H9 (cell line): ENCODE data around the gene CYFIP1. TPM values are rescaled to one million over a fixed set of nuclear protein-coding genes. Genes with fewer than 3 reads are reported as not detected.

Experiments used
- DNase-seq: peaks from one replicate; pipeline ENCODE4 v3.0.0-alpha.2; 2017
- H2AFZ ChIP-seq: one replicate; pipeline ENCODE4 v1.6.1; 2013; ENCODE audit warnings: mild to moderate bottlenecking, low read length, control low read depth, moderate library complexity
- H2AK5ac ChIP-seq: 2 replicates; pipeline ENCODE4 v1.6.1; 2013; ENCODE audit warnings: low read length, control low read depth, mixed read lengths; ENCODE audit not compliant: insufficient read length
- H2BK120ac ChIP-seq: one replicate; pipeline ENCODE4 v1.6.1; 2013; ENCODE audit warnings: low read depth, mild to moderate bottlenecking, low read length, control low read depth, inconsistent platforms; ENCODE audit not compliant: poor library complexity, severe bottlenecking
- H2BK12ac ChIP-seq: 2 replicates; pipeline ENCODE4 v1.6.1; 2013; ENCODE audit warnings: low read length, control low read depth, mixed read lengths, low read depth; ENCODE audit not compliant: insufficient read length
- H2BK15ac ChIP-seq: 2 replicates; pipeline ENCODE4 v1.6.1; 2013; ENCODE audit warnings: low read depth, low read length, control low read depth
- H2BK20ac ChIP-seq: one replicate; pipeline ENCODE4 v1.6.1; 2013; ENCODE audit warnings: low read depth, mild to moderate bottlenecking, low read length, control low read depth, inconsistent platforms; ENCODE audit not compliant: poor library complexity, severe bottlenecking
- H2BK5ac ChIP-seq: 2 replicates; pipeline ENCODE4 v1.6.1; 2013; ENCODE audit warnings: low read length, control low read depth, mixed read lengths; ENCODE audit not compliant: insufficient read length
- H3K14ac ChIP-seq: 2 replicates; pipeline ENCODE4 v1.6.1; 2013; ENCODE audit warnings: low read length, control low read depth; ENCODE audit not compliant: insufficient read depth
- H3K18ac ChIP-seq: 2 replicates; pipeline ENCODE4 v1.6.1; 2013; ENCODE audit warnings: low read depth, mild to moderate bottlenecking, mixed read lengths, low read length, control low read depth; ENCODE audit not compliant: insufficient read length
- H3K23ac ChIP-seq: 2 replicates; pipeline ENCODE4 v1.6.1; 2013; ENCODE audit warnings: low read length, control low read depth, mixed read lengths, low read depth; ENCODE audit not compliant: insufficient read length
- H3K23me2 ChIP-seq: 2 replicates; pipeline ENCODE4 v1.6.1; 2013; ENCODE audit warnings: low read depth, mild to moderate bottlenecking, mixed read lengths, low read length, control low read depth; ENCODE audit not compliant: insufficient read length, poor library complexity, severe bottlenecking
- H3K27ac ChIP-seq: 2 replicates; pipeline ENCODE4 v1.5.1; 2013; ENCODE audit warnings: low read length, control low read depth, mixed read lengths, low read depth; ENCODE audit not compliant: insufficient read length
- H3K27me3 ChIP-seq: 2 replicates; pipeline ENCODE4 v1.6.1; 2013; ENCODE audit warnings: low read length, control low read depth, inconsistent platforms; ENCODE audit not compliant: insufficient read depth
- H3K4ac ChIP-seq: 2 replicates; pipeline ENCODE4 v1.6.1; 2013; ENCODE audit warnings: low read depth, mild to moderate bottlenecking, control low read depth, inconsistent platforms, low read length, moderate library complexity
- H3K4me1 ChIP-seq: 2 replicates; pipeline ENCODE4 v1.6.1; 2013; ENCODE audit warnings: low read length, control low read depth, inconsistent platforms; ENCODE audit not compliant: insufficient read depth
- H3K4me2 ChIP-seq: 2 replicates; pipeline ENCODE4 v1.6.1; 2013; ENCODE audit warnings: low read length, control low read depth, mixed read lengths; ENCODE audit not compliant: insufficient read length, insufficient read depth
- H3K56ac ChIP-seq: 2 replicates; pipeline ENCODE4 v1.6.1; 2013; ENCODE audit warnings: low read depth, mild to moderate bottlenecking, mixed read lengths, low read length, control low read depth; ENCODE audit not compliant: insufficient read length
- H3K79me1 ChIP-seq: 2 replicates; pipeline ENCODE4 v1.6.1; 2013; ENCODE audit warnings: low read depth, mild to moderate bottlenecking, moderate library complexity, low read length, control low read depth, inconsistent platforms; ENCODE audit not compliant: insufficient read depth, poor library complexity, severe bottlenecking
- H3K79me2 ChIP-seq: 2 replicates; pipeline ENCODE4 v1.6.1; 2013; ENCODE audit warnings: low read length, control low read depth, inconsistent platforms; ENCODE audit not compliant: insufficient read depth
- H3K9ac ChIP-seq: 2 replicates; pipeline ENCODE4 v1.6.1; 2013; ENCODE audit warnings: low read length, control low read depth, mixed read lengths; ENCODE audit not compliant: insufficient read length; ENCODE audit errors: extremely low read depth
- H3K9me3 ChIP-seq: one replicate; pipeline ENCODE4 v1.6.1; 2013; ENCODE audit warnings: low read depth, low read length, inconsistent platforms; ENCODE audit not compliant: control insufficient read depth
- H3T11ph ChIP-seq: one replicate; pipeline ENCODE4 v1.6.1; 2013; ENCODE audit warnings: mild to moderate bottlenecking, low read length, control low read depth, inconsistent platforms
- H4K20me1 ChIP-seq: one replicate; pipeline ENCODE4 v1.6.1; 2013; ENCODE audit not compliant: control insufficient read depth, insufficient read length, insufficient read depth
- H4K5ac ChIP-seq: 2 replicates; pipeline ENCODE4 v1.6.1; 2013; ENCODE audit warnings: low read depth, mild to moderate bottlenecking, mixed read lengths, low read length, control low read depth; ENCODE audit not compliant: insufficient read length
- H4K8ac ChIP-seq: replicated peaks from 2 replicates; pipeline ENCODE4 v1.6.1; 2013; ENCODE audit warnings: low read length, control low read depth, mixed read lengths, low read depth; ENCODE audit not compliant: insufficient read length
- H4K91ac ChIP-seq: 2 replicates; pipeline ENCODE4 v1.6.1; 2013; ENCODE audit warnings: low read depth, mild to moderate bottlenecking, moderate library complexity, mixed read lengths, low read length, control low read depth; ENCODE audit not compliant: insufficient read length
- H3K27ac Mint-ChIP-seq, 3 experiments: 2 replicates in 2 of 3; 3 replicates in 1 of 3; pipeline ENCODE4 v1.8.0; 2020 to 2021; ENCODE audit warnings: mixed read lengths in 3 of 3, mild to moderate bottlenecking in 1 of 3, moderate library complexity in 1 of 3
- H3K27me3 Mint-ChIP-seq: 2 replicates; pipeline ENCODE4 v1.8.0; 2021; ENCODE audit warnings: low read depth, mild to moderate bottlenecking, moderate library complexity, mixed read lengths
- H3K36me3 Mint-ChIP-seq, 3 experiments: 2 replicates in 2 of 3; 3 replicates in 1 of 3; pipeline ENCODE4 v1.8.0; 2020 to 2021; ENCODE audit warnings: low read depth in 3 of 3, mixed read lengths in 3 of 3; ENCODE audit not compliant: insufficient read depth in 1 of 3
- H3K4me1 Mint-ChIP-seq, 2 experiments: 2 replicates each; pipeline ENCODE4 v1.8.0; 2020; ENCODE audit warnings: mixed read lengths in 2 of 2
- H3K4me3 Mint-ChIP-seq, 2 experiments: 2 replicates in 1 of 2; 3 replicates in 1 of 2; pipeline ENCODE4 v1.8.0; 2020 to 2021; ENCODE audit warnings: mild to moderate bottlenecking in 2 of 2, mixed read lengths in 2 of 2, moderate library complexity in 1 of 2
- H3K9me3 Mint-ChIP-seq, 2 experiments: 2 replicates in 1 of 2; 3 replicates in 1 of 2; pipeline ENCODE4 v1.8.0; 2020; ENCODE audit warnings: mild to moderate bottlenecking in 2 of 2, mixed read lengths in 2 of 2, moderate library complexity in 1 of 2
- CTCF ChIP-seq: fragments of 200-600 bp; sonication (generic); conservative IDR thresholded peaks from 3 replicates; pipeline ENCODE4 v1.8.0; 2021; ENCODE audit warnings: antibody characterized with exemption, mild to moderate bottlenecking
- WGBS: extraction: QIAGEN DNeasy Blood & Tissue Kit; methylation state at CpG from one replicate; pipeline ENCODE4 v1.1.7; 2013; ENCODE audit warnings: missing lambda C conversion rate, low lambda C conversion rate, mixed read lengths; ENCODE audit not compliant: insufficient read length; ENCODE audit errors: extremely low coverage; 5-methylcytosine and 5-hydroxymethylcytosine counted together
- total RNA-seq: library from RNA; stranded (reverse); gene quantifications from 2 replicates; pipeline ENCODE4 v1.2.1, GENCODE V29; 2021

The CYFIP1 gene
- total RNA-seq, 1 experiment from 2014 or later, result 71.2 TPM

DNA sequence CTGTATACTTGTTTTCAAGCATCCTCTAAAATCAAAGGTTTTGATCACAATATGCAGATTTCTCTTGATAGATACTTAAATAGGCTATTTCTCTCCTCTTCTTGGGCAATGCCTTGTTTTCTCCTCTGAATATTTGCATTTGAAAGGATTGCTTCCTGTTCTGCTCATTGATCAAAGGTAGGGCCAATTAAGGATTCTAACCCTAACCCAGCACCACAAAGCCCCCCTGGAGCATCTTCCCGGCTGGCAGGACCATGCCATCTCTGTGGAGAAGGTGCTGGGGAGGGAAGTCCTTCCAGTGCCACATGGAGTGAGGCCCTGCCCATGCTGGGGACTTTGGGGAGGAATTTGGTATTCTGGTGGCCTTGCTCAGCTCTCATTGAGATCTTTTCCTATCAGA is 153.0 kb downstream of the CYFIP1 start:
- H3K4me2 ChIP-seq, result peak overlapping the region; percentile 9
- no peaks in the 10 kb centered on the region for H3K27me3 ChIP-seq
- Mint-ChIP-seq H3K4me1 (peaks cover 17 to 30% of the 10 kb centered on the region in 2 experiments), H3K27me3 (peaks cover 7% of the 10 kb centered on the region), H3K36me3 (peaks cover 21 to 45% (median 21%) of the 10 kb centered on the region in 3 experiments; a peak in 6 of 7 replicates), H3K27ac (peak overlapping the region in 1 of 3 experiments; percentile 65; a peak in 2 of 7 replicates), H3K9me3 (no peaks in the 10 kb centered on the region; a peak in 1 of 5 replicates), H3K4me3 (no peak overlapping the region)
- H4K5ac ChIP-seq, result no peak overlapping the region
- H3K14ac ChIP-seq, result no peak overlapping the region
- no peak overlapping the region for H2BK15ac ChIP-seq
- DNase-seq, result peak; percentile 68
- H3K9ac ChIP-seq, result no peak overlapping the region
- no peak overlapping the region for H3K56ac ChIP-seq
- H3K79me2 ChIP-seq, result 0 out of 2 replicates have a peak, but pooled peaks cover 2% of the 10 kb centered on the region
- H3K4me1 ChIP-seq, result peaks cover 9% of the 10 kb centered on the region; the same call in 1 of the 2 replicates
- no peaks in the 10 kb centered on the region for H3K9me3 ChIP-seq
- no CpG with 5 or more reads among the region's 1 CpG for WGBS
- H2BK12ac ChIP-seq, result no peak overlapping the region
- no peaks in the 10 kb centered on the region for H4K20me1 ChIP-seq
- no peaks in the 10 kb centered on the region for H3K23me2 ChIP-seq
- no peak overlapping the region for H4K8ac ChIP-seq
- no peak overlapping the region for H3K27ac ChIP-seq
- H4K91ac ChIP-seq, result peak overlapping the region; percentile 41
- H2AK5ac ChIP-seq, result no peak overlapping the region
- no peak overlapping the region for H3T11ph ChIP-seq
- no peak overlapping the region for H2BK5ac ChIP-seq
- H3K23ac ChIP-seq, result no peak overlapping the region
- H3K18ac ChIP-seq, result no peak overlapping the region
- H2AFZ ChIP-seq, result no peak overlapping the region
- H2BK20ac ChIP-seq, result no peak overlapping the region
- H2BK120ac ChIP-seq, result no peak overlapping the region
- no peak for TF ChIP-seq CTCF
- H3K79me1 ChIP-seq, result no peaks in the 10 kb centered on the region
- no peak overlapping the region for H3K4ac ChIP-seq
